Measurements from ENCODE around the gene USP25. TPM values are rescaled to one million over a fixed set of nuclear protein-coding genes. Genes with fewer than 3 reads are reported as not detected.

Gene USP25
- total and polyA plus RNA-seq, 9 of the 15 experiments (the other 6 are each of a cell fraction or from before 2014, with no cell fraction given): 7.8 to 44.9 (median 31.4) TPM

DNA sequence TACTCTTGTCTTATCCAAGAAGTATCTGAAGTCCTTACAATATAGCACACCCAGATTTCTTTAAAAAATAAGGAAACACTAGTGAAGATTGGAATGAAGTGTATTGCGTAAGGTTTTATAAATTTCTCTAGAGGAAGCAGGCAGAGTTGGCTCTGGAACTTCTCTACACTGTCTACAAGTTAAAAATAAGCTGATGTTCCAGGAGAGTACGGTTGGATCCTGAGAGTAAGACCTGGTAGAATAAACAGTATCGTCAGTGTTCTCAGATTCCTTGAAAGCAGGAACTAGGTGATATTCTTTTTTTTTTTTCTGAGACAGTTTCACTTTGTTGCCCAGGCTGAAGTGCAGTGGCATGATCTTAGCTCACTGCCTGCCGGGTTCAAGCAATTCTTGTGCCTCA lies 107.9 kb downstream of the USP25 start (continued):
- TF ChIP-seq, protein P1, sequence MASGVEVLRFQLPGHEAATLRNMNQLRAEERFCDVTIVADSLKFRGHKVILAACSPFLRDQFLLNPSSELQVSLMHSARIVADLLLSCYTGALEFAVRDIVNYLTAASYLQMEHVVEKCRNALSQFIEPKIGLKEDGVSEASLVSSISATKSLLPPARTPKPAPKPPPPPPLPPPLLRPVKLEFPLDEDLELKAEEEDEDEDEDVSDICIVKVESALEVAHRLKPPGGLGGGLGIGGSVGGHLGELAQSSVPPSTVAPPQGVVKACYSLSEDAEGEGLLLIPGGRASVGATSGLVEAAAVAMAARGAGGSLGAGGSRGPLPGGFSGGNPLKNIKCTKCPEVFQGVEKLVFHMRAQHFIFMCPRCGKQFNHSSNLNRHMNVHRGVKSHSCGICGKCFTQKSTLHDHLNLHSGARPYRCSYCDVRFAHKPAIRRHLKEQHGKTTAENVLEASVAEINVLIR (CRISPR knock-in tag; IDR thresholded peaks at IDR 0.05): no peak
- TF ChIP-seq NRF1 (conservative IDR thresholded peaks at IDR 0.05 in 1 of 2, IDR thresholded peaks at IDR 0.05 in 1 of 2): no peak
- TF ChIP-seq, protein P2, sequence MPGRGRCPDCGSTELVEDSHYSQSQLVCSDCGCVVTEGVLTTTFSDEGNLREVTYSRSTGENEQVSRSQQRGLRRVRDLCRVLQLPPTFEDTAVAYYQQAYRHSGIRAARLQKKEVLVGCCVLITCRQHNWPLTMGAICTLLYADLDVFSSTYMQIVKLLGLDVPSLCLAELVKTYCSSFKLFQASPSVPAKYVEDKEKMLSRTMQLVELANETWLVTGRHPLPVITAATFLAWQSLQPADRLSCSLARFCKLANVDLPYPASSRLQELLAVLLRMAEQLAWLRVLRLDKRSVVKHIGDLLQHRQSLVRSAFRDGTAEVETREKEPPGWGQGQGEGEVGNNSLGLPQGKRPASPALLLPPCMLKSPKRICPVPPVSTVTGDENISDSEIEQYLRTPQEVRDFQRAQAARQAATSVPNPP (IDR thresholded peaks at IDR 0.05; ENCODE audit: borderline replicate concordance, insufficient read depth, insufficient read length): no peak
- TF ChIP-seq NR2C1 (IDR thresholded peaks at IDR 0.05): no peak
- TF ChIP-seq NR2C1 (tag; IDR thresholded peaks at IDR 0.05): no peak
- TF ChIP-seq, protein P3, sequence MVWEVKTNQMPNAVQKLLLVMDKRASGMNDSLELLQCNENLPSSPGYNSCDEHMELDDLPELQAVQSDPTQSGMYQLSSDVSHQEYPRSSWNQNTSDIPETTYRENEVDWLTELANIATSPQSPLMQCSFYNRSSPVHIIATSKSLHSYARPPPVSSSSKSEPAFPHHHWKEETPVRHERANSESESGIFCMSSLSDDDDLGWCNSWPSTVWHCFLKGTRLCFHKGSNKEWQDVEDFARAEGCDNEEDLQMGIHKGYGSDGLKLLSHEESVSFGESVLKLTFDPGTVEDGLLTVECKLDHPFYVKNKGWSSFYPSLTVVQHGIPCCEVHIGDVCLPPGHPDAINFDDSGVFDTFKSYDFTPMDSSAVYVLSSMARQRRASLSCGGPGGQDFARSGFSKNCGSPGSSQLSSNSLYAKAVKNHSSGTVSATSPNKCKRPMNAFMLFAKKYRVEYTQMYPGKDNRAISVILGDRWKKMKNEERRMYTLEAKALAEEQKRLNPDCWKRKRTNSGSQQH (CRISPR knock-in tag; IDR thresholded peaks at IDR 0.05): no peak
- TF ChIP-seq, protein P4, sequence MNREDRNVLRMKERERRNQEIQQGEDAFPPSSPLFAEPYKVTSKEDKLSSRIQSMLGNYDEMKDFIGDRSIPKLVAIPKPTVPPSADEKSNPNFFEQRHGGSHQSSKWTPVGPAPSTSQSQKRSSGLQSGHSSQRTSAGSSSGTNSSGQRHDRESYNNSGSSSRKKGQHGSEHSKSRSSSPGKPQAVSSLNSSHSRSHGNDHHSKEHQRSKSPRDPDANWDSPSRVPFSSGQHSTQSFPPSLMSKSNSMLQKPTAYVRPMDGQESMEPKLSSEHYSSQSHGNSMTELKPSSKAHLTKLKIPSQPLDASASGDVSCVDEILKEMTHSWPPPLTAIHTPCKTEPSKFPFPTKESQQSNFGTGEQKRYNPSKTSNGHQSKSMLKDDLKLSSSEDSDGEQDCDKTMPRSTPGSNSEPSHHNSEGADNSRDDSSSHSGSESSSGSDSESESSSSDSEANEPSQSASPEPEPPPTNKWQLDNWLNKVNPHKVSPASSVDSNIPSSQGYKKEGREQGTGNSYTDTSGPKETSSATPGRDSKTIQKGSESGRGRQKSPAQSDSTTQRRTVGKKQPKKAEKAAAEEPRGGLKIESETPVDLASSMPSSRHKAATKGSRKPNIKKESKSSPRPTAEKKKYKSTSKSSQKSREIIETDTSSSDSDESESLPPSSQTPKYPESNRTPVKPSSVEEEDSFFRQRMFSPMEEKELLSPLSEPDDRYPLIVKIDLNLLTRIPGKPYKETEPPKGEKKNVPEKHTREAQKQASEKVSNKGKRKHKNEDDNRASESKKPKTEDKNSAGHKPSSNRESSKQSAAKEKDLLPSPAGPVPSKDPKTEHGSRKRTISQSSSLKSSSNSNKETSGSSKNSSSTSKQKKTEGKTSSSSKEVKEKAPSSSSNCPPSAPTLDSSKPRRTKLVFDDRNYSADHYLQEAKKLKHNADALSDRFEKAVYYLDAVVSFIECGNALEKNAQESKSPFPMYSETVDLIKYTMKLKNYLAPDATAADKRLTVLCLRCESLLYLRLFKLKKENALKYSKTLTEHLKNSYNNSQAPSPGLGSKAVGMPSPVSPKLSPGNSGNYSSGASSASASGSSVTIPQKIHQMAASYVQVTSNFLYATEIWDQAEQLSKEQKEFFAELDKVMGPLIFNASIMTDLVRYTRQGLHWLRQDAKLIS (CRISPR knock-in tag; IDR thresholded peaks at IDR 0.05): no peak
